ENCODE data around the gene MALSU1.
A peak's percentile ranks its signal among the peaks of the same experiment; 100 is the strongest.

The MALSU1 gene

GRCh38 chr7:23345601-23346000, 46.5 kb downstream of the MALSU1 start:
- in situ Hi-C loops (cut with HindIII; ENCODE audit: low sequenced_read_pairs) = no loop called here
- no peak overlapping the region for H3K4me3 ChIP-seq (ENCODE audit: low read depth, low read length)
- DNase-seq (ENCODE audit: low read depth, low spot score) = no peak
- TF ChIP-seq CTCF (IDR thresholded peaks at IDR 0.05; ENCODE audit: low read depth, low read length) = no peak

- DNase-seq (ENCODE audit: low read depth, low spot score) = no peak
- no peak for TF ChIP-seq CTCF (IDR thresholded peaks at IDR 0.05; ENCODE audit: low read depth, low read length)
- in situ Hi-C loops (cut with HindIII; ENCODE audit: low sequenced_read_pairs) = no loop called here
- H3K4me3 ChIP-seq (ENCODE audit: low read depth, low read length) = no peak overlapping the region
These were observed 47.2 kb downstream of the MALSU1 start for GRCh38 chr7:23346316-23346715.

GRCh38 chr7:23347033-23347681, 48.0 kb downstream of the MALSU1 start:
- H3K4me3 ChIP-seq (ENCODE audit: low read depth, low read length) = peak overlapping the region; percentile 30
- no peak for DNase-seq (ENCODE audit: low read depth, low spot score)
- in situ Hi-C loops (cut with HindIII; ENCODE audit: low sequenced_read_pairs) = no loop called here
- no peak for TF ChIP-seq CTCF (IDR thresholded peaks at IDR 0.05; ENCODE audit: low read depth, low read length)

- peak overlapping the region; percentile 30 for H3K4me3 ChIP-seq (ENCODE audit: low read depth, low read length)
These were observed 48.6 kb downstream of the MALSU1 start for GRCh38 chr7:23347682-23348180.

GRCh38 chr7:23349484-23350157, 50.5 kb downstream of the MALSU1 start:
- in situ Hi-C loops (cut with HindIII; ENCODE audit: low sequenced_read_pairs) = no loop called here
- DNase-seq (ENCODE audit: low read depth, low spot score) = peak; percentile 77
- TF ChIP-seq CTCF (IDR thresholded peaks at IDR 0.05; ENCODE audit: low read depth, low read length) = no peak
- no peak overlapping the region for H3K4me3 ChIP-seq (ENCODE audit: low read depth, low read length)

More at GRCh38 chr7:23347682-23348180, 48.6 kb downstream of the MALSU1 start:
- TF ChIP-seq CTCF (IDR thresholded peaks at IDR 0.05; ENCODE audit: low read depth, low read length) = peak; percentile 0
- peak; percentile 86 for DNase-seq (ENCODE audit: low read depth, low spot score)
- in situ Hi-C loops (cut with HindIII; ENCODE audit: low sequenced_read_pairs) = no loop called here

GRCh38 chr7:23350466-23350865, 51.3 kb downstream of the MALSU1 start:
- H3K4me3 ChIP-seq (ENCODE audit: low read depth, low read length) = no peak overlapping the region
- in situ Hi-C loops (cut with HindIII; ENCODE audit: low sequenced_read_pairs) = no loop called here
- no peak for DNase-seq (ENCODE audit: low read depth, low spot score)
- TF ChIP-seq CTCF (IDR thresholded peaks at IDR 0.05; ENCODE audit: low read depth, low read length) = no peak
